ENCODE measurements around the gene CCDC32. TPM values are rescaled to one million over a fixed set of nuclear protein-coding genes. Genes with fewer than 3 reads are reported as not detected.

CCDC32 gene
- total and polyA plus RNA-seq, 2 of the 8 experiments (the other 6 are each of a cell fraction or from before 2014, with no cell fraction given) = 8.9 to 12.1 TPM

- no peak for TF ChIP-seq CHD7 (IDR thresholded peaks at IDR 0.05; ENCODE audit: insufficient replicate concordance, low read length)
- no peak for TF ChIP-seq ATF2 (IDR thresholded peaks at IDR 0.05; ENCODE audit: low read length)
Measured at GRCh38 chr15:40548610-40549009, 16.2 kb downstream of the CCDC32 start (continued).
